Measurements from ENCODE around the gene MMRN2.
"Not testable (repeated sequence)": the region's sequence is repeated elsewhere in the genome, so short reads cannot be mapped to it uniquely, and the experiment has no call there.

MMRN2 gene

GRCh38 chr10:86953747-86954680 lies 3.4 kb downstream of the MMRN2 start:
- Histone ChIP-seq H3K9ac (ENCODE audit: low read depth, low read length) (peak overlapping the region; percentile 68), H3K4me3 (ENCODE audit: low read length) (peak overlapping the region; percentile 28; the same call in 1 of the 2 replicates), H3K27me3 (ENCODE audit: insufficient read depth, low read length) (no peaks in the 10 kb centered on the region), H3K27ac (ENCODE audit: low read depth, low read length) (peak overlapping the region; percentile 100), H3K4me1 (ENCODE audit: insufficient read depth, low read length) (peaks cover 39% of the 10 kb centered on the region), H3K36me3 (ENCODE audit: insufficient read depth, low read length) (no peaks in the 10 kb centered on the region), H3K9me3 (ENCODE audit: insufficient read depth, low read depth, low read length) (peaks cover 9% of the 10 kb centered on the region)
- whole genome bisulfite sequencing: 32% methylated on average over 14 of the region's 15 CpGs

GRCh38 chr10:86952697-86953096 lies 4.7 kb downstream of the MMRN2 start:
- H3K27me3 ChIP-seq (ENCODE audit: insufficient read depth, low read length); H3K27ac ChIP-seq (ENCODE audit: low read depth, low read length); H3K36me3 ChIP-seq (ENCODE audit: insufficient read depth, low read length); H3K9me3 ChIP-seq (ENCODE audit: insufficient read depth, low read depth, low read length); H3K9ac ChIP-seq (ENCODE audit: low read depth, low read length); H3K4me3 ChIP-seq (ENCODE audit: low read length): not testable (repeated sequence)
- WGBS: 96% methylated on average over 8 of the region's 10 CpGs
- H3K4me1 ChIP-seq (ENCODE audit: insufficient read depth, low read length): peaks cover 31% of the 10 kb centered on the region

- H3K27me3 ChIP-seq (ENCODE audit: insufficient read depth, low read length): no peaks in the 10 kb centered on the region
- H3K36me3 ChIP-seq (ENCODE audit: insufficient read depth, low read length): no peaks in the 10 kb centered on the region
- no peak overlapping the region for H3K4me3 ChIP-seq (ENCODE audit: low read length)
- no peak overlapping the region for H3K27ac ChIP-seq (ENCODE audit: low read depth, low read length)
- peaks cover 9% of the 10 kb centered on the region for H3K9me3 ChIP-seq (ENCODE audit: insufficient read depth, low read depth, low read length)
- peaks cover 31% of the 10 kb centered on the region for H3K4me1 ChIP-seq (ENCODE audit: insufficient read depth, low read length)
- WGBS: 97% methylated on average over 7 of the region's 7 CpGs
- H3K9ac ChIP-seq (ENCODE audit: low read depth, low read length): no peak overlapping the region
Measured at GRCh38 chr10:86952106-86952505, 5.3 kb downstream of the MMRN2 start.

GRCh38 chr10:86951184-86951761 lies 6.1 kb downstream of the MMRN2 start:
- Histone ChIP-seq H3K27ac (ENCODE audit: low read depth, low read length) (no peak overlapping the region), H3K4me3 (ENCODE audit: low read length) (no peak overlapping the region), H3K36me3 (ENCODE audit: insufficient read depth, low read length) (no peaks in the 10 kb centered on the region), H3K4me1 (ENCODE audit: insufficient read depth, low read length) (peaks cover 28% of the 10 kb centered on the region), H3K9me3 (ENCODE audit: insufficient read depth, low read depth, low read length) (peaks cover 9% of the 10 kb centered on the region), H3K27me3 (ENCODE audit: insufficient read depth, low read length) (no peaks in the 10 kb centered on the region), H3K9ac (ENCODE audit: low read depth, low read length) (no peak overlapping the region)

- no peak overlapping the region for H3K9ac ChIP-seq (ENCODE audit: low read depth, low read length)
- H3K4me1 ChIP-seq (ENCODE audit: insufficient read depth, low read length): peaks cover 23% of the 10 kb centered on the region
- WGBS: 90% methylated on average over 1 of the region's 1 CpG
- no peak overlapping the region for H3K27ac ChIP-seq (ENCODE audit: low read depth, low read length)
- H3K36me3 ChIP-seq (ENCODE audit: insufficient read depth, low read length): no peaks in the 10 kb centered on the region
- H3K27me3 ChIP-seq (ENCODE audit: insufficient read depth, low read length): no peaks in the 10 kb centered on the region
- peaks cover 9% of the 10 kb centered on the region for H3K9me3 ChIP-seq (ENCODE audit: insufficient read depth, low read depth, low read length)
- no peak overlapping the region for H3K4me3 ChIP-seq (ENCODE audit: low read length)
Measured at GRCh38 chr10:86950349-86950748, 7.1 kb downstream of the MMRN2 start.

- not testable (repeated sequence) for H3K4me3 ChIP-seq (ENCODE audit: low read length); H3K27ac ChIP-seq (ENCODE audit: low read depth, low read length); H3K27me3 ChIP-seq (ENCODE audit: insufficient read depth, low read length); H3K4me1 ChIP-seq (ENCODE audit: insufficient read depth, low read length); H3K9ac ChIP-seq (ENCODE audit: low read depth, low read length); H3K36me3 ChIP-seq (ENCODE audit: insufficient read depth, low read length); H3K9me3 ChIP-seq (ENCODE audit: insufficient read depth, low read depth, low read length)
- 90% methylated on average over 4 of the region's 4 CpGs for WGBS
Measured at GRCh38 chr10:86947806-86948205, 9.6 kb downstream of the MMRN2 start.

GRCh38 chr10:86946213-86947155 lies 10.9 kb downstream of the MMRN2 start:
- no peak overlapping the region for H3K9ac ChIP-seq (ENCODE audit: low read depth, low read length)
- no peaks in the 10 kb centered on the region for H3K36me3 ChIP-seq (ENCODE audit: insufficient read depth, low read length)
- 91% methylated on average over 13 of the region's 13 CpGs for WGBS
- peaks cover 3% of the 10 kb centered on the region for H3K4me1 ChIP-seq (ENCODE audit: insufficient read depth, low read length)
- H3K4me3 ChIP-seq (ENCODE audit: low read length): no peak overlapping the region
- no peak overlapping the region for H3K27ac ChIP-seq (ENCODE audit: low read depth, low read length)
- H3K27me3 ChIP-seq (ENCODE audit: insufficient read depth, low read length): no peaks in the 10 kb centered on the region
- no peaks in the 10 kb centered on the region for H3K9me3 ChIP-seq (ENCODE audit: insufficient read depth, low read depth, low read length)

- H3K27me3 ChIP-seq (ENCODE audit: insufficient read depth, low read length): no peaks in the 10 kb centered on the region
- H3K4me1 ChIP-seq (ENCODE audit: insufficient read depth, low read length): peaks cover 3% of the 10 kb centered on the region
- H3K4me3 ChIP-seq (ENCODE audit: low read length): no peak overlapping the region
- no peak overlapping the region for H3K27ac ChIP-seq (ENCODE audit: low read depth, low read length)
- H3K9me3 ChIP-seq (ENCODE audit: insufficient read depth, low read depth, low read length): no peaks in the 10 kb centered on the region
- H3K9ac ChIP-seq (ENCODE audit: low read depth, low read length): no peak overlapping the region
- WGBS: 61% methylated on average over 18 of the region's 18 CpGs
- H3K36me3 ChIP-seq (ENCODE audit: insufficient read depth, low read length): no peaks in the 10 kb centered on the region
Measured at GRCh38 chr10:86945361-86946212, 11.8 kb downstream of the MMRN2 start.

- Histone ChIP-seq H3K36me3 (ENCODE audit: insufficient read depth, low read length) (no peaks in the 10 kb centered on the region), H3K4me3 (ENCODE audit: low read length) (no peak overlapping the region), H3K27ac (ENCODE audit: low read depth, low read length) (no peak overlapping the region), H3K9ac (ENCODE audit: low read depth, low read length) (no peak overlapping the region), H3K27me3 (ENCODE audit: insufficient read depth, low read length) (no peaks in the 10 kb centered on the region), H3K9me3 (ENCODE audit: insufficient read depth, low read depth, low read length) (no peaks in the 10 kb centered on the region), H3K4me1 (ENCODE audit: insufficient read depth, low read length) (peaks cover 3% of the 10 kb centered on the region)
- 91% methylated on average over 3 of the region's 3 CpGs for WGBS
Measured at GRCh38 chr10:86944907-86945306, 12.5 kb downstream of the MMRN2 start.

GRCh38 chr10:86944471-86944870 lies 12.9 kb downstream of the MMRN2 start:
- no peak overlapping the region for H3K27ac ChIP-seq (ENCODE audit: low read depth, low read length)
- no peaks in the 10 kb centered on the region for H3K27me3 ChIP-seq (ENCODE audit: insufficient read depth, low read length)
- no peak overlapping the region for H3K9ac ChIP-seq (ENCODE audit: low read depth, low read length)
- H3K36me3 ChIP-seq (ENCODE audit: insufficient read depth, low read length): no peaks in the 10 kb centered on the region
- H3K4me3 ChIP-seq (ENCODE audit: low read length): no peak overlapping the region
- H3K4me1 ChIP-seq (ENCODE audit: insufficient read depth, low read length): peaks cover 3% of the 10 kb centered on the region
- no peaks in the 10 kb centered on the region for H3K9me3 ChIP-seq (ENCODE audit: insufficient read depth, low read depth, low read length)
